GM12891 (cell line): ENCODE measurements around the gene FBXO21.
"Not testable (repeated sequence)": the region's sequence is repeated elsewhere in the genome, so short reads cannot be mapped to it uniquely, and the experiment has no call there.

ENCODE experiments used
- DNase-seq: peaks from one replicate; pipeline ENCODE4 v3.0.0; 2011; ENCODE audit warnings: low spot score; ENCODE audit not compliant: insufficient read length
- FAIRE-seq: peaks from 2 replicates; lab custom pipeline; 2011; peaks lifted over from hg19 to GRCh38; lab: Jason Lieb, UNC
- PAX5 ChIP-seq: IDR thresholded peaks from 2 replicates; pipeline ENCODE4 v1.6.1; 2011; ENCODE audit warnings: low read length, moderate library complexity, mild to moderate bottlenecking; ENCODE audit not compliant: insufficient read depth, severe bottlenecking
- POLR2A ChIP-seq: IDR thresholded peaks from 2 replicates; pipeline ENCODE4 v1.6.1; 2011; ENCODE audit warnings: low read depth, low read length, control low read depth
- POLR2AphosphoS5 ChIP-seq: IDR thresholded peaks from 2 replicates; pipeline ENCODE4 v1.6.1; 2011; ENCODE audit warnings: low read depth, low read length, control low read depth
- POU2F2 ChIP-seq: IDR thresholded peaks from 2 replicates; pipeline ENCODE4 v1.6.1; 2011; ENCODE audit warnings: low read depth, mild to moderate bottlenecking, control low read depth, low read length, moderate library complexity
- SPI1 ChIP-seq: IDR thresholded peaks from 2 replicates; pipeline ENCODE4 v1.6.1; 2011; ENCODE audit warnings: low read depth, low read length, control low read depth
- TAF1 ChIP-seq: IDR thresholded peaks from 2 replicates; pipeline ENCODE4 v1.6.1; 2011; ENCODE audit warnings: low read depth, low read length, control low read depth

FBXO21 gene

GRCh38 chr12:117188121-117188665 lies 2.1 kb downstream of the FBXO21 start:
- no peak for TF ChIP-seq POLR2A
- TF ChIP-seq PAX5 = no peak
- no peak for TF ChIP-seq POLR2AphosphoS5
- no peak for TF ChIP-seq TAF1
- TF ChIP-seq POU2F2 = no peak
- no peak for TF ChIP-seq SPI1
- no peak for DNase-seq
- FAIRE-seq = no peak

- TF ChIP-seq PAX5 (no peak), POU2F2 (no peak), TAF1 (no peak), POLR2AphosphoS5 (no peak), POLR2A (no peak), SPI1 (no peak)
- FAIRE-seq = peak; percentile 9
- DNase-seq = no peak
Measured at GRCh38 chr12:117187421-117187820, 2.8 kb downstream of the FBXO21 start.

DNA sequence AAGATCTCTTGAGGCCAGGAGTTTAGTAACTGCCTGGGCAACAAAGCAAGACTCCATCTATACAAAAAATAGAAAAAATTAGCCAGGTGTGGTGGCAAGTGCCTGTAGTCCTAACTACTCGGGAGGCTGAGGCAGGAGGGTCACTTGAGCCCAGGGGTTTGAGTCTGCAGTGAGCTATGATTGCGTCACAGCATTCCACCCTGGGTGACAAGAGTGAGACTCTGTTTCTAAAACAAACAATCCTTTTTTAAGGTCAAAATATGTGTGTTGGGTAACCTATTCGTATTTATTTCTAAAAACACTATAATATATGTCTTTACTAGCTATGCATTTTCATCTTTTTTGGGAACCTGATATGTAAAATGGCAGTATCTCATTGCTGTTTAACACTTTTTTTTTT lies 7.4 kb downstream of the FBXO21 start:
- TF ChIP-seq POLR2AphosphoS5 = no peak
- TF ChIP-seq POLR2A = no peak
- DNase-seq (no peak), FAIRE-seq (no peak)

DNA sequence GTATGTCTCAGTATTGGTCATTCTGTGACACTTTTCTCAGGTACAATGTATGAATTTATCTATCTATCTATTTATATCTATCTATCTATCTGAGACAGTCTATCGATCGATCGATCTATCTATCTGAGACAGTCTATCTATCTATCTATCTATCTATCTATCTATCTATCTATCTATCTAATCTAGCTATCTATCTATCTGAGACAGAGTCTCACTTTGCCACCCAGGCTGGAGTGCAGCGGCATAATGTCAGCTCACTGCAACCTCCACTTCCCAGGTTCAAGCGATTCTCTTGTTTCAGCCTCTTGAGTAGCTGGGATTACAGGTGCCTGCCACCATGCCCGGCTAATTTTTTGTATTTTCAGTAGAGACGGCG lies 8.8 kb downstream of the FBXO21 start:
- FAIRE-seq, DNase-seq: not testable (repeated sequence)

DNA sequence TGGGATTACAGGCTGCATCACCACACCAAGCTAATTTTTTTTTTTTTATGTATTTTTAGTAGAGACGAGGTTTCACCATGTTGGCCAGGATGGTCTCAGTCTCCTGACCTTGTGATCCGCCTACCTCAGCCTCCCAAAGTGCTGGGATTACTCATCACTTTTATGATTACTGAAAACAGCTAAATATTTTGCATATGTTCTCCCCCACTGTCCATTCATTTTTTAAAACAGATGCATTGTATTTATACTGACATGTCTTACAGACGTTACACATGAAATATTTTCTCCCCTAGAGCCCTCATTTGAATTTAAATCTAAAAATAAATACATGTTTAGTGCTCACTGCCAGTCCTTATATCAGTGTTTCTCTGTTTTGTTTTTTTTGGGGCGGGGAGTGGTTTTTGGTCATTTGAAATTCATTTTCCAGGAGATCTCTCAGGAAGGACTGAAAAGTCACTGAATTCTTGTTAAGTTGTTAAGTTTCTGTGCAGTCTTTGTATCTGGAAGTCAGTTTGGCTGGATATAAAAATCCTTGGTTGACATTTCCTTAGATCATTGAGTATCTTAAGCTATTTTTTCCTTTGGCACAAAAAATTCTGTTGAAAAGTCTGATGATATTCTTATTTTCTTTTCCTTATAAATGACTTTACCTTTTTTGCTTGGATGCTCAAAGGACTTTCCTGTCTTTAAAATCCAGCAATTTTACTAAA lies 9.4 kb downstream of the FBXO21 start:
- no peak for TF ChIP-seq PAX5
- TF ChIP-seq TAF1 = no peak
- TF ChIP-seq POU2F2 = no peak
- TF ChIP-seq SPI1 = no peak
- no peak for TF ChIP-seq POLR2A
- TF ChIP-seq POLR2AphosphoS5 = no peak
- FAIRE-seq = no peak
- DNase-seq = no peak

DNA sequence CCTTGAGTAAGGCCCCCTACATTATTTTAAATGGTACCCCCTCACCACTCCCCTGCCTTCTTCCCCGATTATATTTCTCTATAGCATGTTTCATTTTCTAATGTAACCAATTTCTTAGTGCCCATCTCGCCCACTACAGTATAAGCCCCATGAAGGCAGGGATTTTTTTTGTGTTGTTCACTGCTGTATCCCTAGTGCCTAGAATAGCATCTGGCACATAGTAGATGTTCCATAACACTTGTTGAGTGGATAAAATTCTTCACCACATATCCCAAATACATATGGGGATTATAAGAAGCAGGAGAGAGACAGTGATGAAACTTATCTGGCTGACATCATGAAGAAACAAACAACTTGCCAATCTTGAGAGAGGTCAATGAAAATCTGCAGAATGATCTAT lies 11.5 kb downstream of the FBXO21 start:
- DNase-seq (no peak), FAIRE-seq (no peak)
- TF ChIP-seq POLR2AphosphoS5 (no peak), POU2F2 (no peak), POLR2A (no peak), TAF1 (no peak), SPI1 (no peak), PAX5 (no peak)

DNA sequence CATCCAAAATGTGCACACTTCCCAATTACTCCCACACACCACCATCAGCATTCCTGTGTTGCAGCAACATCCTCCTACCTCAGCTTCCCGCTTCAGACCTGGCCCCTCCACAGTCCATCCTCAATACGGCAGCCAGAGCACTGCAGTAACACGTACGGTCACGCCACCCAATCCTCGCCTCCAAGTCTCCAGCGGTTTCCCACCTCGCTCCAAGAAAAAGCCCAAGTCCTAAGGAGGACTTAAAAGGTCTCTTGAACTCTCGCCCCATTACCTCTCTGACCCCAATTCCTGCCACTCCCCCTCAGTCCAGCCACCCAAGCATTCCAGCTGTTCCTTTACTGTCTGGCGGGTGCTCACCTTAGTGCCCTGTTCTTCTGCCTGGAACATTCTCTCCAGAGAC lies 12.0 kb downstream of the FBXO21 start:
- no peak for FAIRE-seq
- no peak for DNase-seq
- peak; percentile 40; the same call in 1 of the 2 replicates for TF ChIP-seq POLR2A
- TF ChIP-seq PAX5 = no peak

- TF ChIP-seq POU2F2 = no peak
- no peak for TF ChIP-seq SPI1
- no peak for TF ChIP-seq POLR2AphosphoS5
- TF ChIP-seq PAX5 = no peak
- no peak for TF ChIP-seq TAF1
- no peak for TF ChIP-seq POLR2A
- no peak for FAIRE-seq
- DNase-seq = no peak
Measured at GRCh38 chr12:117172168-117172567, 18.1 kb downstream of the FBXO21 start.

- FAIRE-seq (no peak), DNase-seq (no peak)
- TF ChIP-seq POLR2A (no peak), PAX5 (no peak), TAF1 (no peak), POLR2AphosphoS5 (no peak), SPI1 (no peak), POU2F2 (no peak)
Measured at GRCh38 chr12:117171499-117172162, 18.6 kb downstream of the FBXO21 start.

- no peak for DNase-seq
- FAIRE-seq = no peak
- TF ChIP-seq POU2F2 (no peak), POLR2AphosphoS5 (no peak), TAF1 (no peak), SPI1 (no peak), POLR2A (no peak), PAX5 (no peak)
Measured at GRCh38 chr12:117169548-117169947, 20.7 kb downstream of the FBXO21 start.

DNA sequence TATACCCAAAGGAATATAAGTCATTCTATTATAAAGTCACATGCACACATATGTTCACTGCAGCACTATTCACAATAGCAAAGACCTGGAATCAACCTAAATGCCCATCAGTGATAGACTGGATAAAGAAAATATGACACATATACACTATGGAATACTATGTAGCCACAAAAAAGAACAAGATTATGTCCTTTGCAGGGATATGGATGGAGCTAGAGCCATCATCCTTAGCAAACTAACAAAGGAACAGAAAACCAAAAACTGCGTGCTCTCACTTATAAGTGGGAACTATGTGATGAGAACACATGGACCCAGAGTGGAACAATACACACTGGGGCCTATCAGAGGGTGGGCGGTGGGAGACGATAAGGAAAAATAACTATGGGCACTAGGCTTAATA lies 21.3 kb downstream of the FBXO21 start:
- no peak for FAIRE-seq

More for the DNA sequence above, 21.3 kb downstream of the FBXO21 start:
- no peak for DNase-seq
- no peak for TF ChIP-seq TAF1
- TF ChIP-seq SPI1 = no peak
- no peak for TF ChIP-seq POLR2A
- TF ChIP-seq PAX5 = no peak
